HG03460 (cell line): ENCODE results near the gene INTS6.
A peak's percentile ranks its signal among the peaks of the same experiment; 100 is the strongest.
"Not testable (repeated sequence)": the region's sequence is repeated elsewhere in the genome, so short reads cannot be mapped to it uniquely, and the experiment has no call there.

Experiments
- ATAC-seq: cut with Tn5 transposase; IDR thresholded peaks from one replicate; pipeline ENCODE4 v1.9.1; 2021; ENCODE audit not compliant: unreplicated experiment

The INTS6 gene

GRCh38 chr13:51417716-51418115 is 35.1 kb downstream of the INTS6 start:
- no peak for ATAC-seq

GRCh38 chr13:51416107-51416506 is 36.7 kb downstream of the INTS6 start:
- no peak for ATAC-seq

DNA sequence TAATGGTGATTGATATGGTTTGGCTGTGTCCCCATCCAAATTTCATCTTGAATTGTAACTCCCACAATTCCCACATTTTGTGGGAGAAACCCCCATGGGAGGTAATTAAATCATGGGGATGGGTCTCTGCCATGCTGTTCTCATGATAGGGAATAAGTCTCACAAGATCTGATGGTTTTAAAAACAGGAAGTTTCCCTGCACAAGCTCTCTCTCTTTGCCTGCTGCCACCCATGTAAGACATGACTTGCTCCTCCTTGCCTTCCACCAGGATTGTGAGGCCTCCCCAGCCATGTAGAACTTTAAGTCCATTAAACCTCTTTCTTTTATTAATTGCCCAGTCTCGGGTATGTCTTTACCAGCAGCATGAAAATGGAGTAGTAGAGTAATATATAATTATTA is 37.5 kb downstream of the INTS6 start:
- ATAC-seq = not testable (repeated sequence)

GRCh38 chr13:51412431-51412830 is 40.4 kb downstream of the INTS6 start:
- ATAC-seq = no peak

DNA sequence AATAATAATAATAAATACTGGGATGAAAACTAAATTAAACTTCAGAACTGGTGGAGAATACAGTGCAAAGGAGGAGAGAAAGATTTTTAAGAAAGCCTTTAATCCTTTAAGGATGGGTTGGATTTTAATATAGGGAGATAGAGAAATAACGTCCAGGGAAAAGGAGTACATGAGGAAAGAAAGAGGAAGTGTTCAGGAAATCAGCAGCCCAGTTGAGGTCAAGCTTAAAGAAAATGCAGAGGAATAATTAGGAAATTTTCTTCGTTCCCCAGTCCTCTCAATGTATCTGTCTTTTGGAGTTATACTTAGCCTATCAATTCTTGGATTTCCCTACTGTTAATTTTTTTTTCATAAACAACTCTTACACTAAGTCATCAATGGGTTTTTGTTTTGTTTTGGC is 47.7 kb downstream of the INTS6 start:
- ATAC-seq = no peak

- no peak for ATAC-seq
Measured at GRCh38 chr13:51397262-51397941, 55.4 kb downstream of the INTS6 start.

GRCh38 chr13:51396352-51396751 is 56.5 kb downstream of the INTS6 start:
- peak; percentile 89 for ATAC-seq

- no peak for ATAC-seq
Measured at GRCh38 chr13:51394724-51395123, 58.1 kb downstream of the INTS6 start.

- ATAC-seq = no peak
Measured at GRCh38 chr13:51385114-51385513, 67.7 kb downstream of the INTS6 start.

GRCh38 chr13:51380269-51380668 is 72.6 kb downstream of the INTS6 start:
- ATAC-seq = no peak

- ATAC-seq = no peak
Measured at GRCh38 chr13:51373451-51373850, 79.4 kb downstream of the INTS6 start.

DNA sequence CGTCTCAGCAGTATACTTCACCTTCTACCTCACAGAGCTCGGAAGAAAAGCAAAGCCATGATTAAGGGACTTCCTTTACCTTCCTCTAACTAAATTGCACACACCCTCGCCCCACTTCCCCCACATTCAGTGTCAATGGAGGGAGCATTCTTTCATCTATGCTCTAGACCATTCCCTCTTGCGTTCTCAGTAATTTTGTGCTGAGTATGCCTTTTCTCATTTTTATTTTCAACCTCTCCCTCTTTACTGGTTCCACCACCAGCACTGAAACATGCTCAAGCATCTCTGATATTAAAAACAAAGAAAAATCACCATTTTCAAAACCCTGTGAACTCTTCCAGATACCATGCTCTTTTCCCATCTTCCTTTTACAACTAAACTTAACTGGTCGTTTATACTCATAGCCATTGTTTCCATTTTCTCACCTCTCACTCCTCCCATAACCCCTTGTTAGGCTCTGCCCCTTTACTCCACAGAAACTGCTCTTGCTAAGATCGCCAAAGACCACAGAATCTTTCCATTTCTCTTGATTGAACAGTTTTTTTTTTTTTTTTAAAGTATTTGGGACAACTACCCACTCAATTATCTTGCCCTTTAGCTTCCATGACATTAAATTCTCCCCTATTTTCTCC is 81.0 kb downstream of the INTS6 start:
- no peak for ATAC-seq

GRCh38 chr13:51370811-51371210 is 82.0 kb downstream of the INTS6 start:
- no peak for ATAC-seq

DNA sequence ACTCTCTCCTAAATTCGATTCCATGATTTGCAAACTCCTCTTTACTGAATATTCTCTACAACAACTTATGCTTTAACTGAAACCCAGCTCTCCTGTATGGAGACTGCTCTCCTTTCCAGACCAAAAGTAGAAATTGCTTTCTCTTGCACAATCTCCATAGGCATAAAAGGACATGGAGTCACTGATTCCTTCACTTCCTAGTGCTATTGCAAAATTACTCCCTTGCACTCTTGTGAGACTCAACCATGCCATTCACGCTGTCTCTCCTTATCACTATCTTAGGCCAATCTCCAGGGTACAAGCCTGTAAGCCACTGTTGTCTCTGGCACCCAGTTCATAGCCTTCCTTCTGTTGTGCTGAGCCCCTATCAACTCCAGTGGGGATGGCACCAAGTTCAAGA is 82.7 kb downstream of the INTS6 start:
- no peak for ATAC-seq

- no peak for ATAC-seq
Measured at GRCh38 chr13:51364404-51365008, 88.3 kb downstream of the INTS6 start.

GRCh38 chr13:51363625-51364024 is 89.2 kb downstream of the INTS6 start:
- ATAC-seq = no peak

- ATAC-seq = no peak
Measured at GRCh38 chr13:51361106-51361505, 91.7 kb downstream of the INTS6 start.

- ATAC-seq = no peak
Measured at GRCh38 chr13:51360489-51360888, 92.3 kb downstream of the INTS6 start.

- ATAC-seq = no peak
Measured at GRCh38 chr13:51359352-51359751, 93.5 kb downstream of the INTS6 start.

GRCh38 chr13:51357928-51358595 is 94.8 kb downstream of the INTS6 start:
- ATAC-seq = no peak

DNA sequence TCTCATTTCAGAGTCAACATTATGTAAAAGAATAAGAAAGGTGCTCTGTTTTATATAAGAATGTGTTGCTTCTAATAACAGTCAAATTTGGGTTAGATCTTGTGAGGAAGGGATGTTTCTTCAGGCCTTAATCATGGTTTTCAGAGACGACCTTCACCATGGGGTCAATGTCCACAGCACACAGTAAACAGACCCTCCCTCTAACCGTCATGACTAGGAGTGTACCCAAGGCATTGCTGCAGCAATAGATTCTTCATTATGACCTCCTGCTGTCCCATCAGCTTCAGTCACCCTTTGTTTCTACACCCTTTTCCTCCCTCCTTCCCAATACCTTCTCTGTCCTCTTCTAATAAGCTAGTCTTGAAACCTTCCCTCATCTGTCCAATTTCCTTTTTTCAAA is 97.6 kb downstream of the INTS6 start:
- no peak for ATAC-seq

DNA sequence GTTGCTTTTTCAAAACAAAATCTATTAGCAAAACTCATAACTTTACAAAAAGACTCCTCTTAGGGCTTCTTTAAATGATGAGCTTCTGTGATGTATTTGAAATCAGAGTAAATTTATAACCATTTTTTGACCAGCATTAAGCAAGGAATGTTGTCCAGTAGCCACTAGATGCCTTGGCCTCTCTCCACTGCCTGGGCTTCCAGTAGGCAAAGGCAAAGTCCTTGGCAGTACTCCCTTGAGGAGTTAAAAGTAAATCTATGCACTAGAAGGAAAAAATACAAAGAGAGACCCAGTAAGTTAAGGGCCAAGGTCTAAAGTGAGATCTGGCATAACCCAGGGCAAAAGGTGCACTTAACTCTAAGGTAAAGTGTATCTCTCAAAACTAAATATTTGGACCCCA is 103.8 kb downstream of the INTS6 start:
- ATAC-seq = no peak
